ENCODE data around the gene IL22RA1.

DNA sequence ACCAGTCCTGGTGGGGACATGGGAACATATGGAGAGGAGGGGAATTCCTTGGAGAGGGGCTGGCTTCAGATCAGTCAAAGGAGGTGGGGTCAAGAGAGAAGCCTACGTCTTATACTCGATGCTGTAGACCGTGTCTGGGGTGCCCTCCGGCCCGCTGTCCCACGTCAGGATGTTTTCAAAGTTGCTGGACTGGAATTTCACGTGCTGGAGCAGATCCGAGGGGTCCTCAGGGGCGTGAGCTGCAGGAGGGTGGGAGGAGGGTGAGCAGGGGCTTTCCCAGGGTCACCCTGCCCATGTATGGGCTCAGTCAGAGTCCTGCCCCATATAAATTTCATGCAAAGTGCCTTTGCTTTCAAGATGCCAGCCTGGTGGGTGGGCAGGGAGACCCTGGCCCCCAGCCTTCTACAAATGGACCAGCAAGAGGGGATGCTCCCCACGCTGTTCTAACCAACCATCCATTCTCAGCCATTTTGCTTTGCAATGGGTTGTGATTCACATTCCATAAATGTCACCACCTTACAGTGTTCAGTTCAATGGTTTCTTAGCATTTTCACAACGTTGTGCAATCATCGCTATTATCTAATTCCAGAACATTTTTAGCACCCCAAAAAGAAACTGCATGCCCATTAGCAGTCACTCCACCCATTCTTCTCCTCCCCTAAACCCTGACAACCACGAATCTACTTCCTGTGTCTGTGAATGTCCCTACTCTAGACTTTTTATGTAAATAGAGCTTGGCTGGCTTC is 4.3 kb downstream of the IL22RA1 start:
- TF ChIP-seq, protein P1, sequence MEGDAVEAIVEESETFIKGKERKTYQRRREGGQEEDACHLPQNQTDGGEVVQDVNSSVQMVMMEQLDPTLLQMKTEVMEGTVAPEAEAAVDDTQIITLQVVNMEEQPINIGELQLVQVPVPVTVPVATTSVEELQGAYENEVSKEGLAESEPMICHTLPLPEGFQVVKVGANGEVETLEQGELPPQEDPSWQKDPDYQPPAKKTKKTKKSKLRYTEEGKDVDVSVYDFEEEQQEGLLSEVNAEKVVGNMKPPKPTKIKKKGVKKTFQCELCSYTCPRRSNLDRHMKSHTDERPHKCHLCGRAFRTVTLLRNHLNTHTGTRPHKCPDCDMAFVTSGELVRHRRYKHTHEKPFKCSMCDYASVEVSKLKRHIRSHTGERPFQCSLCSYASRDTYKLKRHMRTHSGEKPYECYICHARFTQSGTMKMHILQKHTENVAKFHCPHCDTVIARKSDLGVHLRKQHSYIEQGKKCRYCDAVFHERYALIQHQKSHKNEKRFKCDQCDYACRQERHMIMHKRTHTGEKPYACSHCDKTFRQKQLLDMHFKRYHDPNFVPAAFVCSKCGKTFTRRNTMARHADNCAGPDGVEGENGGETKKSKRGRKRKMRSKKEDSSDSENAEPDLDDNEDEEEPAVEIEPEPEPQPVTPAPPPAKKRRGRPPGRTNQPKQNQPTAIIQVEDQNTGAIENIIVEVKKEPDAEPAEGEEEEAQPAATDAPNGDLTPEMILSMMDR (conservative IDR thresholded peaks at IDR 0.05; ENCODE audit: low read length): no peak
- no peak for TF ChIP-seq EZH2phosphoT487 (IDR thresholded peaks at IDR 0.05; ENCODE audit: borderline replicate concordance)

Data from Loucy (cell line).